GM12875 (cell line): ENCODE measurements around the gene ZNF688.

Source experiments
- H3K4me3 ChIP-seq: one replicate; pipeline ENCODE4 v1.5.1; 2011; ENCODE audit warnings: low read depth, low read length, control low read depth
- CTCF ChIP-seq: IDR thresholded peaks from 2 replicates; pipeline ENCODE4 v1.5.1; 2011; ENCODE audit warnings: low read depth, mild to moderate bottlenecking, control low read depth, inconsistent platforms, low read length, moderate library complexity, borderline replicate concordance; ENCODE audit not compliant: insufficient read depth

ZNF688 gene

GRCh38 chr16:30559690-30560089 lies 11.8 kb downstream of the ZNF688 start:
- no peak overlapping the region for H3K4me3 ChIP-seq
- no peak for TF ChIP-seq CTCF

GRCh38 chr16:30558789-30559377 lies 12.6 kb downstream of the ZNF688 start:
- H3K4me3 ChIP-seq, result no peak overlapping the region
- TF ChIP-seq CTCF, result no peak

GRCh38 chr16:30557957-30558788 lies 13.3 kb downstream of the ZNF688 start, which contains the start of gene ZNF764:
TSS of gene ZNF764 (minus strand) at chr16:30558374. CDS start at chr16:30558182, 192 bp downstream.
- peak within 1 kb of the TSS; percentile 88 for H3K4me3 ChIP-seq
- TF ChIP-seq CTCF, result 0 out of 2 replicates have a peak, but pooled peaks have one; percentile 29

- peak overlapping the region; percentile 88 for H3K4me3 ChIP-seq
- no peak; the same call in 1 of the 2 replicates for TF ChIP-seq CTCF
Measured at GRCh38 chr16:30557707-30557956, 13.9 kb downstream of the ZNF688 start.

- TF ChIP-seq CTCF, result no peak
- H3K4me3 ChIP-seq, result no peak overlapping the region
Measured at GRCh38 chr16:30556125-30556473, 15.4 kb downstream of the ZNF688 start.

- no peak overlapping the region for H3K4me3 ChIP-seq
- no peak for TF ChIP-seq CTCF
Measured at GRCh38 chr16:30555315-30556124, 16.0 kb downstream of the ZNF688 start.
